ENCODE results near the gene CCL28. TPM values are rescaled to one million over a fixed set of nuclear protein-coding genes. Genes with fewer than 3 reads are reported as not detected.

The CCL28 gene
- total and polyA plus RNA-seq, 8 donors, result 0.45 to 23.3 (median 8.9) TPM; not detected in 1

GRCh38 chr5:43437062-43437660, 25.0 kb upstream of the CCL28 start:
- 91 to 99% (median 94%) methylated on average over 3 of the region's 3 CpGs for WGBS, 5 donors
- DNase-seq, result no peak
- Histone ChIP-seq H3K27ac (no peak overlapping the region), H3K4me3 (no peak overlapping the region), H3K9me3 (peaks cover 0 to 15% (median 7%) of the 10 kb centered on the region in 4 donors), H3K4me1 (peaks cover 5 to 19% (median 12%) of the 10 kb centered on the region in 4 donors), H3K36me3 (no peaks in the 10 kb centered on the region), H3K27me3 (no peaks in the 10 kb centered on the region)
- intact Hi-C loops (cut with DNase I; ENCODE audit: low total_unique reads), result no loop called here
- TF ChIP-seq EP300 (IDR thresholded peaks at IDR 0.05), result no peak
- no peak for TF ChIP-seq POLR2AphosphoS5 (IDR thresholded peaks at IDR 0.05)
- TF ChIP-seq CTCF (IDR thresholded peaks at IDR 0.05), result no peak
- no peak for TF ChIP-seq POLR2A (IDR thresholded peaks at IDR 0.05)

DNA sequence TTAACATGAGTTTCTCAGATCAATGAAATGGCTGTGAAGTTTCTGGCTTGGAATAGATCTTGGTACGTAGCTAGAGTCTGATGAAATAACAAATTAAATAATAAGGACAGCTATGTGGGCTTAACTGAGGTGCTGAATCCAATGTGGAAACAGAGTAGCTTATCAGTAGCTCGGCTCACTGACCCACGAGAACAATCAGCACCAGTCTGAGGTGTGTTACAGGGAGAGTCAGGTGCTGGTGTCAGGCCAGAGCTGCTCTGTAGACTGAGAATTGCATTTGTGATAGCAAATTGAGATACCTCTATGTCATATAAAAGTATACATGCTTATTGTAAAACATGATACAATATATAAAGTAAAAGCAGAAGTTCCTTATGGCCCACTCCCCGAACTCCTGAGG, 21.2 kb upstream of the CCL28 start:
- no peak overlapping the region for H3K4me3 ChIP-seq
- peak in 1 of 2 donors; percentile 46 for DNase-seq
- no peaks in the 10 kb centered on the region for H3K36me3 ChIP-seq
- intact Hi-C loops (cut with DNase I; ENCODE audit: low total_unique reads), result no loop called here
- peaks cover 0 to 2% (median 0%) of the 10 kb centered on the region in 4 donors for H3K9me3 ChIP-seq
- H3K27me3 ChIP-seq, result no peaks in the 10 kb centered on the region
- peak overlapping the region in 4 of 5 donors; percentile 22 to 71 (median 54) for H3K27ac ChIP-seq
- no peak for TF ChIP-seq EP300 (IDR thresholded peaks at IDR 0.05)
- no peak for TF ChIP-seq POLR2A (IDR thresholded peaks at IDR 0.05)
- no peak for TF ChIP-seq CTCF (IDR thresholded peaks at IDR 0.05)
- TF ChIP-seq POLR2AphosphoS5 (IDR thresholded peaks at IDR 0.05), result no peak
- peaks cover 13 to 37% (median 19%) of the 10 kb centered on the region in 4 donors for H3K4me1 ChIP-seq
- WGBS, 5 donors, result 37 to 63% (median 50%) methylated on average over 4 of the region's 4 CpGs

DNA sequence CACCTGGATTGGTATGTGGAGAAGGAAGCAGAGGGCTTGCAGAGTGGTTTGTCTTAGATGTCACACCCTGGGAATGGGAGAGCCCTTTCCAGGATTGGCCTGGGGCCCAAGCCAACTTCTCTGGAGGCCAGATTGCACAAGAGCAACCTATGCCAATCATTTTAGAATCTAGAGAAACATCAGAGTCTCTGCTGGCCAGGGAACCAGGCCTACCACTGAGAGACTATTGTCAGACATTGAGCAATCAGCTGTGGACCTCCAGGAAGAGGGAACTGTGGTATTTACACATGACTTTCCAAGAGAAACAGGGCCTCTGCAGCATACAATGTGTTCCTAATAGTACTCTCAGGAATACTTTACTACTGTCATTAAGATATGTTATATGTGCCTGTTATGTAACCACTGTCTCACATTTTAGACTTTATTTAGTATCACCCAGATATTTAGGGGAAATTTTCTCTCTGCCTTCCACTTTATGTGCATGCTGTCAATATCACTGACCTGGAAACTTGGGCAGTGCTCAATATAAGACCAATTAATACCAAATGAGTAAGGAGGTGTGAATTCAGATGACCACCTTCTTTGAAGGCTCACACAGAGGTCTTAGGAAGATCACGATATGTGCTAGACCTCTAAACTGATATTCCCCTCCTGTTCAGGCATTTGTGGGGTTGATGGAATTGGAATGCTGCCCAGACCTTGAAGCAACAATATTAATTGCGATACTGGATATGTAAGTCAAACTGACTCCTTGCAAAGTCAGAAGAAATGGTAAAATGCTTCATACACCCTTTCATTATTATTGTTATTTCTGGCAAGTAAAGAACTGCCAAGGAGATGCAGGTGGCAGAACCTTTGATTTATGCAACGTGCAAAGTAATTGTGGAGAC, 20.5 kb upstream of the CCL28 start:
- Histone ChIP-seq H3K27ac (peak overlapping the region; percentile 22 to 71 (median 55)), H3K27me3 (no peaks in the 10 kb centered on the region), H3K36me3 (no peaks in the 10 kb centered on the region), H3K4me1 (peaks cover 13 to 43% (median 19%) of the 10 kb centered on the region in 4 donors), H3K4me3 (no peak overlapping the region), H3K9me3 (no peaks in the 10 kb centered on the region)
- intact Hi-C loops (cut with DNase I; ENCODE audit: low total_unique reads), result no loop called here
- TF ChIP-seq POLR2AphosphoS5 (IDR thresholded peaks at IDR 0.05) (peak in 2 of 3 donors; percentile 69 to 70), CTCF (IDR thresholded peaks at IDR 0.05) (no peak)
- WGBS, 5 donors, result 27 to 67% (median 37%) methylated on average over 3 of the region's 3 CpGs
- DNase-seq, result peak; percentile 52 to 86

DNA sequence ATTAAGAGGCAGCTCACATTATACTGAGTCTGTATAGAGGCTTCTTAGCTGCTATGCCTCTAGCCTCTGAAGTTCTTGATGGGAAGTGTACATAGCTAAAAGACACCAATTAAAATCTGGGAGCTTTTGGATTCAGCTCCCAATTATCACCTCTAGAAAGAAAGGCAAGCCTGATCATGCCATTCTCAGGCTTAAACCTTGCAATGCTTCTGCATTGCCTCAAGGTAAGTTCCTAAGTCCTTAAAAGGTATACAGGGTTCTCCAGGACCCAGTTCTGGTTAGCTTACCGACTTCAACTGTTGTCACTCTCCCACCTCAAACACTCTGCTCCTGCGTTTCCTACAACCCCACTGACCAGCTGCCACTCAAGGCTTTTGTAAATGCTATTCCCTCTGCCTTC, 17.5 kb upstream of the CCL28 start:
- Histone ChIP-seq H3K27me3 (no peaks in the 10 kb centered on the region), H3K4me3 (no peak overlapping the region), H3K4me1 (peaks cover 13 to 56% (median 19%) of the 10 kb centered on the region in 4 donors), H3K27ac (peak overlapping the region in 4 of 5 donors; percentile 31 to 63 (median 52)), H3K36me3 (no peaks in the 10 kb centered on the region), H3K9me3 (no peaks in the 10 kb centered on the region)
- TF ChIP-seq EP300 (IDR thresholded peaks at IDR 0.05) (no peak), POLR2AphosphoS5 (IDR thresholded peaks at IDR 0.05) (no peak), POLR2A (IDR thresholded peaks at IDR 0.05) (no peak), CTCF (IDR thresholded peaks at IDR 0.05) (no peak)
- WGBS, 5 donors, result 77 to 86% (median 82%) methylated on average over 2 of the region's 2 CpGs
- no peak for DNase-seq
- intact Hi-C loops (cut with DNase I; ENCODE audit: low total_unique reads), result no loop called here
